Stimulated activated naive B cell treated with anti-CD40 and anti-IgM and Interleukin-4, amounts not matched to agents 10 μg/mL and 1 μg/mL and 100 μg/mL, for 72 hours (primary cell): ENCODE results near the gene MAN1B1.

Experiments used
- ATAC-seq, 2 donors: fragments of 150-1000 bp; cut with Tn5 transposase; replicated peaks; 2 replicates each; pipeline ENCODE4 v1.10.0; 2021; ENCODE audit warnings: moderate library complexity in 1 of 2
- DNase-seq: peaks from one replicate; pipeline ENCODE4 v3.0.0; 2021
- H3K27ac Mint-ChIP-seq: one replicate; pipeline ENCODE4 v1.8.0; 2022; ENCODE audit warnings: mild to moderate bottlenecking, mixed read lengths
- H3K27me3 Mint-ChIP-seq, 2 donors: one replicate each; pipeline ENCODE4 v1.8.0; 2022; ENCODE audit warnings: mixed read lengths in 2 of 2
- H3K36me3 Mint-ChIP-seq, 2 donors: one replicate each; pipeline ENCODE4 v1.8.0; 2022; ENCODE audit warnings: mixed read lengths in 2 of 2, mild to moderate bottlenecking in 1 of 2
- H3K4me1 Mint-ChIP-seq, 2 donors: one replicate each; pipeline ENCODE4 v1.8.0; 2022; ENCODE audit warnings: mixed read lengths in 2 of 2, mild to moderate bottlenecking in 1 of 2
- H3K4me3 Mint-ChIP-seq, 2 donors: one replicate each; pipeline ENCODE4 v1.8.0; 2022; ENCODE audit warnings: mild to moderate bottlenecking in 2 of 2, mixed read lengths in 2 of 2, moderate library complexity in 1 of 2
- H3K9me3 Mint-ChIP-seq, 2 donors: one replicate each; pipeline ENCODE4 v1.8.0; 2022; ENCODE audit warnings: mixed read lengths in 2 of 2, mild to moderate bottlenecking in 1 of 2

Gene MAN1B1

DNA sequence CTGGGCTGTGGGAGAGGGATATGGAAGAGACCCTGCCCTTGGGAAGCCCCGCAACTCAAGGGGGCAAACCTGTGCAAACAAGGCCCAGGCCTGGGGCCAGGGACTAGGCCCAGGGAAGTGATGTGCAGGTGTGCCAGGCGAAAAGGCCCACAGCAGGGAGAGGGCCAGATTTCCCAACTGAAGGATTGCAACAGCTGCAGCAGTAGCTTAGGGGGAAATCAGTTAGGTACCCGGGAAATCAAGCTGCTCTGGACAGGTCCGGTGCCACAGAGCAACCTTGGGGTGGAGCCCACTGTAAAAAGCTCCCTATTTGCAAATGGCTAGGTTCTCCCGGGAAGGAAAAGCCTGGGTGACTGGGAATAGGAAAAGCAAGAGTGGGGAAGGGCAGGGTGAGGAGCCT is 62.6 kb downstream of the MAN1B1 start:
- Mint-ChIP-seq H3K9me3 (no peaks in the 10 kb centered on the region), H3K4me1 (peaks cover 4 to 25% of the 10 kb centered on the region in 2 donors), H3K27me3 (peaks cover 18 to 21% of the 10 kb centered on the region in 2 donors), H3K36me3 (no peaks in the 10 kb centered on the region), H3K27ac (no peak overlapping the region), H3K4me3 (no peak overlapping the region)
- DNase-seq, result no peak
- no peak for ATAC-seq

DNA sequence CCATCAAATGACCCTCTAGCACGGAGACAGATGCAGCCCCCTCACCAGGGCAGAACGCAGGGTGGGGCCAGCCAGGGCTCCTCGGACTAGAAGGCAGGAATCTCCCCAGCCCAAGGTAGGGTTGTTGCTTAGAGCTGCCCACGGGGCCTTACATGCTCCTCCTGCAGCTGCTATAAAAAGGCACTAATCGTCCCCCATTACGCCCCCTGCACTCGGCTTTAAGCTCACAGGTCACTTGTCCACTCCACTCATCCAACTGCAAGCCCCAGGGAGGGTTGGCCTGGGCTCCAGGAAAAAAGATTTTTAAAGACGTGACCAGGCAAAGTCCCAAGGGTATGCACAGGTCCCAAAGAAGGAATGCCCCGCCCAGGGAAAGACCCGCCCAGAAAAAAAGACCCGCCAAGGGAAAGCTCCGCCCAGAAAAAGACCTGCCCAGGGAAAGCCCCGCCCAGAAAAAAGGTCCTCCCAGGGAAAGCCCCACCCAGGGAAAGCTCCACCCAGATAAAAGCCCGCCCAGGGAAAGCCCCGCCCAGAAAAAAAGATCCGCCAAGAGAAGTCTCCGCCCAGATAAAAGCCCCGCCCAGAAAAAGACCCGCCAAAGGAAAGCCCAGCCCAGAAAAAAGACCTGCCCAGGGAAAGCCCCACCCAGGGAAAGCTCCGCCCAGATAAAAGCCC is 63.3 kb downstream of the MAN1B1 start:
- H3K9me3 Mint-ChIP-seq, result no peaks in the 10 kb centered on the region
- H3K36me3 Mint-ChIP-seq, result no peaks in the 10 kb centered on the region
- peak overlapping the region; percentile 21 to 31 for H3K4me3 Mint-ChIP-seq
- H3K27ac Mint-ChIP-seq, result peak overlapping the region; percentile 68
- DNase-seq (no peak), ATAC-seq (peak; percentile 3 to 14)
- peaks cover 4 to 25% of the 10 kb centered on the region in 2 donors for H3K4me1 Mint-ChIP-seq
- peaks cover 22 to 23% of the 10 kb centered on the region in 2 donors for H3K27me3 Mint-ChIP-seq

DNA sequence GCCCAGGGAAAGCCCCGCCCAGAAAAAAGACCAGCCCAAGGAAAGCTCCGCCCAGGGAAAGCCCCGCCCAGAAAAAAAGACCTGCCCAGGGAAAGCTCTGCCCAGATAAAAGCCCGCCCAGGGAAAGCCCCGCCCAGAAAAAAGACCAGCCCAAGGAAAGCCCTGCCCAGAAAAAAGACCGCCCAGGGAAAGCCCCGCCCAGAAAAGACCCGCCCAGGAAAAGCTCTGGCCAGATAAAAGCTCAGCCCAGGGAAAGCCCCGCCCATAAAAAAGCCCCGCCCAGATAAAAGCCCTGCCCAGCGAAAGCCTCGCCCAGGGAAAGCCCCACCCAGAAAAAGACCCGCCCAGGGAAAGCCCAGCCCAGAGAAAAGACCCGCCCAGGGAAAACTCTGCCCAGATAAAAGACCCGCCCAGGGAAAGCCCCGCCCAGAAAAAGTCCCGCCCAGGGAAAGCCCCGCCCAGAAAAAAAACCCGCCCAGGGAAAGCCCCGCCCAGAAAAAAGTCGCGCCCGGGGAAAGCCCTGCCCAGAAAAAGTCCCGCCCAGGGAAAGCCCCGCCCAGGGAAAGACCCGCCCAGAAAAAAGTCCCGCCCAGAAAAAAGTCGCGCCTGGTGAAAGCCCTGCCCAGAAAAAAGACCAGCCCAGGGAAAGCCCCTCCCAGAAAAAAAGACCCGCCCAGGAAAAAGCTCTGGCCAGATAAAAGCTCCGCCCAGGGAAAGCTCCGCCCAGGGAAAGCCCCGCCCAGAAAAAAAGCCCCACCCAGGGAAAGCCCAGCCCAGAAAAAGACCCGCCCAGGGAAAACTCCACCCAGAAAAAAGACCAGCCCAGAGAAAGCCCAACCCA is 64.1 kb downstream of the MAN1B1 start:
- Mint-ChIP-seq H3K4me3 (peak overlapping the region; percentile 21 to 31), H3K4me1 (peaks cover 4 to 25% of the 10 kb centered on the region in 2 donors)
- ATAC-seq, result peak; percentile 61 to 66

DNA sequence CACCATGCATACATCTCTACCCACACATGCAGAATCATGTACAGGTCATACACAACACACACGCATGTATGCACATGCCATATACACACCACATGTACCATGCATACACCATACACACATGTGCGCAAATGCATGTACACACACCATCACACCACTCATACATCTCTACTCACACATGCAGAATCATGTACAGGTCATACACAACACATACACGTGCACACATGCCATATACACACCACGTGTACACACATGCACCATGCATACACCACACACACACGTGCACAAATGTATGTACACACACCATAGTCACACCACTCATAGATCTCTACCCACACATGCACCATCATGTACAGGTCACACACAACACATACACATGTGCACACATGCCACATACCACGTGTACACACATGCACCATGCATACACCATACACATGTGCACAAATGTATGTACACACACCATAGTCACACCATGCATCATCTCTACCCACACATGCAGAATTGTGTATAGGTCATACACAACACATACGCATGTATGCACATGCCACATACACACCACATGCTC is 66.1 kb downstream of the MAN1B1 start:
- H3K27me3 Mint-ChIP-seq, result peaks cover 27 to 34% of the 10 kb centered on the region in 2 donors
- DNase-seq, result no peak
- ATAC-seq, result no peak
- no peaks in the 10 kb centered on the region for H3K9me3 Mint-ChIP-seq
- no peak overlapping the region for H3K4me3 Mint-ChIP-seq
- no peak overlapping the region for H3K27ac Mint-ChIP-seq
- H3K4me1 Mint-ChIP-seq, result peaks cover 12 to 30% of the 10 kb centered on the region in 2 donors
- no peaks in the 10 kb centered on the region for H3K36me3 Mint-ChIP-seq

More for the DNA sequence above, 64.1 kb downstream of the MAN1B1 start:
- Mint-ChIP-seq H3K27ac (peak overlapping the region; percentile 87), H3K36me3 (no peaks in the 10 kb centered on the region), H3K9me3 (no peaks in the 10 kb centered on the region), H3K27me3 (peaks cover 26 to 30% of the 10 kb centered on the region in 2 donors)
- DNase-seq, result peak; percentile 69

DNA sequence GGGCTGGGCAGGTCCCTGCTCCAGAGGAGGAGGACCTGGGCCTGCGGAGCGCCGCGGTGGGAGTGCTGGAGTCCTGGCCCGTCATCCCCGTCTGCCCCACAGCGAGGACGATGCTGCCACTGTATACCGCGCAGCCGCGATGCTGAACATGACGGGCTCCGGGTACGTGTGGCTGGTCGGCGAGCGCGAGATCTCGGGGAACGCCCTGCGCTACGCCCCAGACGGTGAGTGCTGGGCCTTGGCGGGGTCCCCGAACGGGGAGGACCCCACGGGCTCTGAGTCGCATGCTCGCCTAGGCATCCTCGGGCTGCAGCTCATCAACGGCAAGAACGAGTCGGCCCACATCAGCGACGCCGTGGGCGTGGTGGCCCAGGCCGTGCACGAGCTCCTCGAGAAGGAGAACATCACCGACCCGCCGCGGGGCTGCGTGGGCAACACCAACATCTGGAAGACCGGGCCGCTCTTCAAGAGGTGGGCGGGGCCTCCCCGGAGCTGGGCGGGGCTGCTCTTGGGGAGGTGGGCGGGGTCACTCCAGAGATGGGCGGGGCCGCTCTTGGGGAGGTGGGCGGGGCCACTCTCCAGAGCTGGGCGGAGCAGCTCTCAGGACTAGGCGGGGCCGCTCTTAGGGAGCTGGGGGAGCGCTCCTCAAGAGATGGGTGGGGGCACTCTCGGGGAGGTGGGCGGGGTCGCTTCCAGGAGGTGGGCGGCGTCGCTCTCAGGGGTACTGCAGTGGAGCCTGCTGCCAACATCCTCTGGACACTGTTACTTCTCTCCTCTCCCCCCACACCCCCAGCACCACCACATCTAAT is 70.0 kb downstream of the MAN1B1 start:
- Mint-ChIP-seq H3K9me3 (no peaks in the 10 kb centered on the region), H3K27ac (peak overlapping the region; percentile 56), H3K36me3 (no peaks in the 10 kb centered on the region), H3K4me1 (peaks cover 18 to 21% of the 10 kb centered on the region in 2 donors), H3K4me3 (peak overlapping the region; percentile 53 to 68), H3K27me3 (peaks cover 52 to 67% of the 10 kb centered on the region in 2 donors)
- peak; percentile 45 for DNase-seq
- peak; percentile 63 to 68 for ATAC-seq

DNA sequence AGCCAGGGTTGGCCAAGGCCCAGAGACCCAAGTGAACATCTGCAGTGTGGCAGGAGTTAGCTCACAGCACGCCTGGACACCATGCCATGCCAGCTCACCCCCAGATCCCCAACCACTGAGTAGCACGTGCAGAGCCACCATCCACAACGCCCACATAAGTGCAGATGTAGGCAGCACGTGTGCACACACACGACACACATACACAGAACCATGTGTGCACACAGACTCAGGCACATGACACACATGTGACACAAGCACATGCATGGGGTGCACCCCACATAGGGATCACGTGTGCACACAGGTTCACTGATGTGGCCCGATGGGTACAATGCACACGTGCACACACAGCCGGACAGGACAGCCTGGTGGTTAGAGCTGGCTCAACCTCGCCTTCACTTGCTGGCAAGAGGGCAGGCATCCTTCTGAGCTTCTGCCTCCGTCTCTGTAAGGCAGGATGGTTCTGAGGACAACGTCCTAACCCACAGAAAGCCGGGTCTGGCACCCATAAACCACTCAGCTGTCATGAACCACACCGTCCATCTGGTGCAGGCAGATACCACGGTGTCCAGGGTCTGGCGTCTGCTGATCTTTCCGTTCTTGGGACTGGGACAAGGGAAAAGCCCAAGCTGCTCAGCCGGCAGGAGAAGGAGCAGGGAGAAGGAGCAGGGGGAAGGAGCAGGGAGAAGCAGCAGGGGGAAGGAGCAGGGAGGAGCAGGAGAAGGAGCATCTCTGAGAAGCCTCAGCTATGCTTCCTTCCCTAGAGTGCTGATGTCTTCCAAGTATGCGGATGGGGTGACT is 71.0 kb downstream of the MAN1B1 start:
- no peak for ATAC-seq
- no peak for DNase-seq
- peaks cover 18 to 19% of the 10 kb centered on the region in 2 donors for H3K4me1 Mint-ChIP-seq
- H3K36me3 Mint-ChIP-seq, result no peaks in the 10 kb centered on the region
- no peak overlapping the region for H3K27ac Mint-ChIP-seq
- H3K9me3 Mint-ChIP-seq, result no peaks in the 10 kb centered on the region
- H3K4me3 Mint-ChIP-seq, result no peak overlapping the region
- peaks cover 55 to 70% of the 10 kb centered on the region in 2 donors for H3K27me3 Mint-ChIP-seq

DNA sequence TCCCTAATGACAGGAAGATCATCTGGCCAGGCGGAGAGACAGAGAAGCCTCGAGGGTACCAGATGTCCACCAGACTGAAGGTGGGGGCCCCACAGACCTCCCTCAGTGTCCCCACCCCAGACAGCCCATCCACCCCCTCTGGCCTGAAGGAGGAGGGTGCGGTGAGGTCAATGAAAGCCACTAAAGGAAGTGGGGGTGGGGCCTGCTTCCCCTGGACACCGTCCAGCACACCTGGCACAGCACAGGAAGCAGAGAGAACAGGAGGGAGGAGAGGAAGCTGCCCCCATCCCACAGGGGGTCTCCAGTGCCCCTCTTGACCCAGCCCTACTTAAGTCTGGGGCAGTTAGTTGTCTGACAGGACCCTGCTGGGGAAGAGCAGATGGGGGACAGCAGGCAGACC is 71.8 kb downstream of the MAN1B1 start:
- DNase-seq, result no peak
- Mint-ChIP-seq H3K9me3 (no peaks in the 10 kb centered on the region), H3K36me3 (no peaks in the 10 kb centered on the region), H3K27ac (no peak overlapping the region), H3K27me3 (peaks cover 61 to 77% of the 10 kb centered on the region in 2 donors), H3K4me3 (no peak overlapping the region), H3K4me1 (peaks cover 19 to 20% of the 10 kb centered on the region in 2 donors)
- ATAC-seq, result no peak
